Inferior parietal cortex (tissue), 1 donor: Measurements from ENCODE around the gene MARCKSL1.
"Not testable (repeated sequence)": the region's sequence is repeated elsewhere in the genome, so short reads cannot be mapped to it uniquely, and the experiment has no call there.

Source experiments
- DNase-seq: peaks from one replicate; pipeline ENCODE4 v3.0.0-alpha.2; 2016; ENCODE audit errors: extremely low spot score

Gene MARCKSL1

GRCh38 chr1:32289256-32289655 lies 46.8 kb downstream of the MARCKSL1 start:
- DNase-seq, result no peak

GRCh38 chr1:32286763-32287162 lies 49.3 kb downstream of the MARCKSL1 start:
- no peak for DNase-seq

- no peak for DNase-seq
Observed at GRCh38 chr1:32285658-32286057, 50.4 kb downstream of the MARCKSL1 start.

- not testable (repeated sequence) for DNase-seq
Observed at GRCh38 chr1:32284777-32285176, 51.3 kb downstream of the MARCKSL1 start.
